T-helper 1 cell treated with Interleukin-12 subunit alpha and Interleukin-12 subunit beta and Interleukin-4 antibody, amounts not matched to agents 30 ng/mL and 1 ng/mL, for 36 hours (primary cell): Measurements from ENCODE around the gene SNX6. TPM values are rescaled to one million over a fixed set of nuclear protein-coding genes. Genes with fewer than 3 reads are reported as not detected.
"Not testable (repeated sequence)": the region's sequence is repeated elsewhere in the genome, so short reads cannot be mapped to it uniquely, and the experiment has no call there.

Experiments
- intact Hi-C: fragments of 100-400 bp; cut with micrococcal nuclease; formaldehyde crosslinking; loops from one replicate; pipeline ENCODE4 v1.15.1; 2024
- total RNA-seq: library from RNA; stranded (reverse); gene quantifications from 2 replicates; pipeline ENCODE4 v1.2.3, GENCODE V29; 2022

Gene SNX6
- total RNA-seq, 1 donor from 2014 or later, result 86.6 TPM

- intact Hi-C loops, result loop anchor here (5.0 kb wide), 1 partner anchor 58 kb away; no protein-coding TSS in a partner anchor
Observed at GRCh38 chr14:34569750-34570149, 60.2 kb downstream of the SNX6 start.

- intact Hi-C loops, result no loop called here
Observed at GRCh38 chr14:34568803-34569202, 61.1 kb downstream of the SNX6 start.

- intact Hi-C loops, result no loop called here
Observed at GRCh38 chr14:34562776-34563150, 67.2 kb downstream of the SNX6 start.

GRCh38 chr14:34562037-34562775 is 67.7 kb downstream of the SNX6 start:
- intact Hi-C loops, result not testable (repeated sequence)

GRCh38 chr14:34556498-34556829 is 73.5 kb downstream of the SNX6 start:
- intact Hi-C loops, result not testable (repeated sequence)

GRCh38 chr14:34555583-34556497 is 74.1 kb downstream of the SNX6 start:
- intact Hi-C loops, result not testable (repeated sequence)

GRCh38 chr14:34554540-34555250 is 75.3 kb downstream of the SNX6 start:
- intact Hi-C loops, result no loop called here

- intact Hi-C loops, result not testable (repeated sequence)
Observed at GRCh38 chr14:34549276-34549966, 80.5 kb downstream of the SNX6 start.

- intact Hi-C loops, result no loop called here
Observed at GRCh38 chr14:34548472-34548981, 81.4 kb downstream of the SNX6 start.

GRCh38 chr14:34547136-34547520 is 82.8 kb downstream of the SNX6 start:
- intact Hi-C loops, result not testable (repeated sequence)

- intact Hi-C loops, result not testable (repeated sequence)
Observed at GRCh38 chr14:34546272-34547135, 83.4 kb downstream of the SNX6 start.

GRCh38 chr14:34540181-34541059 is 89.5 kb downstream of the SNX6 start:
- intact Hi-C loops, result not testable (repeated sequence)

- intact Hi-C loops, result loop anchor here (5.0 to 10.0 kb wide), 10 partner anchors 77 to 1783 kb away; partner anchors contain the start of genes BRMS1L, EGLN3, FAM177A1 and MBIP
Observed at GRCh38 chr14:34539407-34540180, 90.4 kb downstream of the SNX6 start, which contains the start of gene EAPP. TSS of gene EAPP (minus strand) at chr14:34539701. CDS start at chr14:34539628, 73 bp downstream.

- intact Hi-C loops, result loop anchor here (5.0 to 10.0 kb wide), 10 partner anchors 77 to 1783 kb away; partner anchors contain the start of genes BRMS1L, EGLN3, FAM177A1 and MBIP
Observed at GRCh38 chr14:34538871-34539406, 91.0 kb downstream of the SNX6 start.

- intact Hi-C loops, result loop anchor here (5.0 to 10.0 kb wide), 10 partner anchors 76 to 1784 kb away; partner anchors contain the start of genes BRMS1L, EGLN3, FAM177A1 and MBIP
Observed at GRCh38 chr14:34538096-34538495, 91.9 kb downstream of the SNX6 start.

- intact Hi-C loops, result loop anchor here (5.0 to 10.0 kb wide), 10 partner anchors 75 to 1785 kb away; partner anchors contain the start of genes BRMS1L, EGLN3, FAM177A1 and MBIP
Observed at GRCh38 chr14:34537677-34538009, 92.3 kb downstream of the SNX6 start.

GRCh38 chr14:34536951-34537676 is 92.8 kb downstream of the SNX6 start:
- intact Hi-C loops, result loop anchor here (5.0 to 10.0 kb wide), 10 partner anchors 75 to 1785 kb away; partner anchors contain the start of genes BRMS1L, EGLN3, FAM177A1 and MBIP
